HepG2 (cell line): Measurements from ENCODE around the gene TPRN. TPM values are rescaled to one million over a fixed set of nuclear protein-coding genes. Genes with fewer than 3 reads are reported as not detected.

Experiments used
- BRF2 ChIP-seq: sonication (generic); formaldehyde crosslinking; IDR thresholded peaks from 2 replicates; pipeline ENCODE4 v1.8.1; 2022; ENCODE audit warnings: mild to moderate bottlenecking, missing genetic modification reagents
- HCFC1 ChIP-seq: fragments of 150-350 bp; IDR thresholded peaks from 2 replicates; pipeline ENCODE4 v1.6.1; 2014; ENCODE audit warnings: low read depth, low read length
- HOXA3 ChIP-seq: sonication (generic); formaldehyde crosslinking; IDR thresholded peaks from 2 replicates; pipeline ENCODE4 v1.5.0; 2020; ENCODE audit warnings: missing genetic modification reagents
- KDM1A ChIP-seq: IDR thresholded peaks from 2 replicates; pipeline ENCODE4 v1.6.1; 2016; ENCODE audit warnings: missing compliant biosample characterization
- NFIB ChIP-seq: sonication (generic); formaldehyde crosslinking; IDR thresholded peaks from 2 replicates; pipeline ENCODE4 v1.9.0; 2021; ENCODE audit warnings: missing genetic modification reagents, mild to moderate bottlenecking, borderline replicate concordance
- NFYC ChIP-seq: IDR thresholded peaks from 2 replicates; pipeline ENCODE4 v1.6.1; 2016; ENCODE audit warnings: missing genetic modification reagents, missing compliant biosample characterization
- PPARG ChIP-seq: conservative IDR thresholded peaks from 2 replicates; pipeline ENCODE4 v1.6.1; 2016; ENCODE audit warnings: missing biosample characterization, missing genetic modification reagents
- SP1 ChIP-seq, 2 experiments: fragments of 450-650 bp in 1 of 2; sonication (generic) in 1 of 2; formaldehyde crosslinking in 1 of 2; IDR thresholded peaks; 2 replicates each; pipeline versions ENCODE4 v1.4.0 to v1.6.1; 2016 to 2020; ENCODE audit warnings: missing genetic modification reagents in 1 of 2
- TP53 ChIP-seq: sonication (generic); formaldehyde crosslinking; conservative IDR thresholded peaks from 2 replicates; pipeline ENCODE4 v1.4.0; 2020; ENCODE audit warnings: missing genetic modification reagents
- ZBTB43 ChIP-seq: sonication (generic); formaldehyde crosslinking; conservative IDR thresholded peaks from 2 replicates; pipeline ENCODE4 v1.4.0; 2020; ENCODE audit warnings: missing genetic modification reagents
- ZMYM3 ChIP-seq: sonication (generic); formaldehyde crosslinking; IDR thresholded peaks from 2 replicates; pipeline ENCODE4 v1.5.1; 2020; ENCODE audit warnings: mild to moderate bottlenecking, missing genetic modification reagents
- ZNF367 ChIP-seq: sonication (generic); formaldehyde crosslinking; IDR thresholded peaks from 2 replicates; pipeline ENCODE4 v1.4.0; 2020; ENCODE audit warnings: missing genetic modification reagents, borderline replicate concordance
- polyA plus RNA-seq, 8 experiments: library from polyadenylated mRNA; depleted of rRNA in 3 of 8; stranded (reverse) in 7 of 8; unstranded in 1 of 8; fragments of >200 nt; fragmentation: Illumina TruSeq in 4 of 8; extraction: Trizol in 4 of 8; gene quantifications; 2 replicates each; pipeline versions ENCODE4 v1.2.1 to v1.2.3, GENCODE V29; 2011 to 2016; ENCODE audit warnings: low read depth in 4 of 8, missing spikeins in 1 of 8, mixed read lengths in 1 of 8; ENCODE audit not compliant: insufficient read depth in 1 of 8
- total RNA-seq, 5 experiments: library from RNA; depleted of rRNA; stranded (reverse); fragments of >200 nt; fragmentation: Illumina TruSeq; extraction: Trizol; gene quantifications; 2 replicates each; pipeline ENCODE4 v1.2.3, GENCODE V29; 2016; ENCODE audit warnings: low read depth in 1 of 5
- TF ChIP-seq, protein P1 (sequence below), 2 experiments: sonication (generic) in 1 of 2; formaldehyde crosslinking in 1 of 2; IDR thresholded peaks; 2 replicates each; pipeline versions ENCODE4 v1.6.1 to v1.9.0; 2014 to 2022; ENCODE audit warnings: antibody characterized with exemption in 1 of 2, borderline replicate concordance in 1 of 2, inconsistent platforms in 1 of 2, low read depth in 1 of 2, missing genetic modification reagents in 1 of 2
- TF ChIP-seq, protein P2 (sequence below): IDR thresholded peaks from 2 replicates; pipeline ENCODE4 v1.6.1; 2018; ENCODE audit warnings: missing genetic modification reagents, mild to moderate bottlenecking, missing compliant biosample characterization
- TF ChIP-seq, protein P3 (sequence below): sonication (generic); formaldehyde crosslinking; IDR thresholded peaks from 2 replicates; pipeline ENCODE4 v1.4.0; 2020; ENCODE audit warnings: missing genetic modification reagents, borderline replicate concordance

The TPRN gene
- total and polyA plus RNA-seq, 2 of the 13 experiments (the other 11 are each of a cell fraction or from before 2014, with no cell fraction given) = 10.1 to 19.2 TPM

- TF ChIP-seq ZNF367 (no peak; the same call in 1 of the 2 replicates), HOXA3 (peak; percentile 57), PPARG (CRISPR knock-in tag) (no peak), HCFC1 (no peak), ZBTB43 (0 out of 2 replicates have a peak, but pooled peaks have one; percentile 20), TP53 (no peak), ZMYM3 (CRISPR knock-in tag) (no peak), NFIB (CRISPR knock-in tag) (no peak), NFYC (CRISPR knock-in tag) (peak; percentile 26), KDM1A (CRISPR knock-in tag) (no peak), SP1 (IDR thresholded peaks at IDR 0.05) (no peak), SP1 (CRISPR knock-in tag; IDR thresholded peaks at IDR 0.05) (no peak), BRF2 (CRISPR knock-in tag) (no peak)
- TF ChIP-seq, protein P1, sequence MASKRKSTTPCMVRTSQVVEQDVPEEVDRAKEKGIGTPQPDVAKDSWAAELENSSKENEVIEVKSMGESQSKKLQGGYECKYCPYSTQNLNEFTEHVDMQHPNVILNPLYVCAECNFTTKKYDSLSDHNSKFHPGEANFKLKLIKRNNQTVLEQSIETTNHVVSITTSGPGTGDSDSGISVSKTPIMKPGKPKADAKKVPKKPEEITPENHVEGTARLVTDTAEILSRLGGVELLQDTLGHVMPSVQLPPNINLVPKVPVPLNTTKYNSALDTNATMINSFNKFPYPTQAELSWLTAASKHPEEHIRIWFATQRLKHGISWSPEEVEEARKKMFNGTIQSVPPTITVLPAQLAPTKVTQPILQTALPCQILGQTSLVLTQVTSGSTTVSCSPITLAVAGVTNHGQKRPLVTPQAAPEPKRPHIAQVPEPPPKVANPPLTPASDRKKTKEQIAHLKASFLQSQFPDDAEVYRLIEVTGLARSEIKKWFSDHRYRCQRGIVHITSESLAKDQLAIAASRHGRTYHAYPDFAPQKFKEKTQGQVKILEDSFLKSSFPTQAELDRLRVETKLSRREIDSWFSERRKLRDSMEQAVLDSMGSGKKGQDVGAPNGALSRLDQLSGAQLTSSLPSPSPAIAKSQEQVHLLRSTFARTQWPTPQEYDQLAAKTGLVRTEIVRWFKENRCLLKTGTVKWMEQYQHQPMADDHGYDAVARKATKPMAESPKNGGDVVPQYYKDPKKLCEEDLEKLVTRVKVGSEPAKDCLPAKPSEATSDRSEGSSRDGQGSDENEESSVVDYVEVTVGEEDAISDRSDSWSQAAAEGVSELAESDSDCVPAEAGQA (IDR thresholded peaks at IDR 0.05; ENCODE audit: low read depth) = no peak
- TF ChIP-seq, protein P1 (CRISPR knock-in tag; IDR thresholded peaks at IDR 0.05; ENCODE audit: borderline replicate concordance) = no peak
- TF ChIP-seq, protein P2, sequence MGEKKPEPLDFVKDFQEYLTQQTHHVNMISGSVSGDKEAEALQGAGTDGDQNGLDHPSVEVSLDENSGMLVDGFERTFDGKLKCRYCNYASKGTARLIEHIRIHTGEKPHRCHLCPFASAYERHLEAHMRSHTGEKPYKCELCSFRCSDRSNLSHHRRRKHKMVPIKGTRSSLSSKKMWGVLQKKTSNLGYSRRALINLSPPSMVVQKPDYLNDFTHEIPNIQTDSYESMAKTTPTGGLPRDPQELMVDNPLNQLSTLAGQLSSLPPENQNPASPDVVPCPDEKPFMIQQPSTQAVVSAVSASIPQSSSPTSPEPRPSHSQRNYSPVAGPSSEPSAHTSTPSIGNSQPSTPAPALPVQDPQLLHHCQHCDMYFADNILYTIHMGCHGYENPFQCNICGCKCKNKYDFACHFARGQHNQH (CRISPR knock-in tag) = no peak
- TF ChIP-seq, protein P3, sequence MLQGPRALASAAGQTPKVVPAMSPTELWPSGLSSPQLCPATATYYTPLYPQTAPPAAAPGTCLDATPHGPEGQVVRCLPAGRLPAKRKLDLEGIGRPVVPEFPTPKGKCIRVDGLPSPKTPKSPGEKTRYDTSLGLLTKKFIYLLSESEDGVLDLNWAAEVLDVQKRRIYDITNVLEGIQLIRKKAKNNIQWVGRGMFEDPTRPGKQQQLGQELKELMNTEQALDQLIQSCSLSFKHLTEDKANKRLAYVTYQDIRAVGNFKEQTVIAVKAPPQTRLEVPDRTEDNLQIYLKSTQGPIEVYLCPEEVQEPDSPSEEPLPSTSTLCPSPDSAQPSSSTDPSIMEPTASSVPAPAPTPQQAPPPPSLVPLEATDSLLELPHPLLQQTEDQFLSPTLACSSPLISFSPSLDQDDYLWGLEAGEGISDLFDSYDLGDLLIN (CRISPR knock-in tag) = no peak
Measured at GRCh38 chr9:137168904-137169856, 31.4 kb downstream of the TPRN start (continued).
